ENCODE data around the gene THOC7. TPM values are rescaled to one million over a fixed set of nuclear protein-coding genes. Genes with fewer than 3 reads are reported as not detected.
A peak's percentile ranks its signal among the peaks of the same experiment; 100 is the strongest.

THOC7 gene
- total RNA-seq, 1 donor from 2014 or later: 48.3 TPM

DNA sequence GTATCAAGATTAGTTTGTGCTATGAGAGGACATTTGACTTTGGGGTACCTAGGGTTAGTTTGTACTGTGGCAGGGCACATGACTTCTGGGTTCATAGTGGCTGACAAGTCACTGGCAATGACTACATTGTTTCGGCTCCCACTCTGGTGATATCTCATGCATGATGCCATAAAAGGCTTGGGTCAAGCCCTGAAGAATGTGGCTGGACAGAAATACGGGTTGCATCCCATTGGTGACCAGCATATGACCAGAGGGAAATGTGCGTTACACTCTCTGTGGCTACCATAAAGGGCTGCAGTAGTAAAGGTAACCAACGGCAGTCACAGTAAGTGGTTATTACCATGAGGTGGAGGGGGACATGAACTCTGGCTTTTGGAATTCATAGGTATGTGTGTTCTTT is 18.4 kb downstream of the THOC7 start:
- no peak for DNase-seq (ENCODE audit: low spot score)

DNA sequence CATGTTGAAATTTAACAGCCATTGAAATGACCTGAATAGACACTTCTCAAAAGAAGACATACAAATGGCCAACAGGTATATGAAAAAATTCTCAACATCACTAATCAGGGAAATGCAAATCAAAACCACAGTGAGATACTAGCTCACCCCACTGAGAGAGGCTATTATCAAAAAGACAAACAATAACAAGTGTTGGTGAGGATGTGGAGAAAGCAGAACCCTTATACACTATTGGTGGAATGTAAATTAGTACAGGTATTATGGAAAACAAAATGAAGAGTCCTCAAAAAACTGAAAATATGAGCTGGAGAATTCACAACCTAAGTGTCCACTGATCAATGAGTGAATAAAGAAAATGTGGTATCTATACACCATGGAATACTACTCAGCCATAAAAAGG is 21.5 kb downstream of the THOC7 start:
- DNase-seq (ENCODE audit: low spot score): no peak

GRCh38 chr3:63841704-63842103 is 21.9 kb downstream of the THOC7 start:
- no peak for DNase-seq (ENCODE audit: low spot score)

- DNase-seq (ENCODE audit: low spot score): no peak
These were observed 31.2 kb downstream of the THOC7 start for GRCh38 chr3:63832395-63832794.

DNA sequence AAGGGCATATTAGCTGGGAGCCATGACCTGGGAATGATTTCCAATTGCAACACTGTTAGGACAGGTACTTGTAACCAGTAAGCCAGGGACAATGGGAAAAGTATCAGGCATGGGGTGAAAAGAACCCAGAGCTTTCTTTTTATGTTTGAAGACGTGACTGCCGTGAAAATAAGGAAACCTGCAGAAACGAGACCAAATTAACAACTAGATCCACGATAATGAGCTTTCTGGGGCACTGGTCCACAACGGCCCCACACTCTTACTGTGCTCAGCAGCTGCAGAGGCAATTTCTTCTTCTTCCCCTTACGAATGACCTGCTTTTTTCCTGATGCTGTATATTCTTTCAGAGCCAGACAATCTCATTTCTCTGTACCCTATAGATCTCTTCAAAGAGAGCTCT is 33.1 kb downstream of the THOC7 start:
- no peak for DNase-seq (ENCODE audit: low spot score)

- no peak for DNase-seq (ENCODE audit: low spot score)
These were observed 39.3 kb downstream of the THOC7 start for GRCh38 chr3:63824309-63824708.

DNA sequence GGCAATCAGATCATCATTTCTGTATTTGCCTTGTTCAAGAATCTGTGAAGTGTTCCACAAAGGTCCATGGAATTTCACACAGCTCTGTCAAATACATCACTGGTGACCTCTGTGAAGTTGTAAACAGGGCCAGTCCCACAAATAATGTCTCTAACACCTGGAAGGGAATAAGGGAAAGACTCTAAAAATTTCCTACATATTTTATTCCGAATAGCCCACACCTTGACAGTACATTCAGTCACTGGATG is 44.5 kb downstream of the THOC7 start, which contains the start of gene C3orf49:
Gene C3orf49, plus strand, starts transcription at position 149 of the 248 bp plus-strand sequence. CDS start 173 bp downstream, outside the sequence.
- DNase-seq (ENCODE audit: low spot score): no peak

DNA sequence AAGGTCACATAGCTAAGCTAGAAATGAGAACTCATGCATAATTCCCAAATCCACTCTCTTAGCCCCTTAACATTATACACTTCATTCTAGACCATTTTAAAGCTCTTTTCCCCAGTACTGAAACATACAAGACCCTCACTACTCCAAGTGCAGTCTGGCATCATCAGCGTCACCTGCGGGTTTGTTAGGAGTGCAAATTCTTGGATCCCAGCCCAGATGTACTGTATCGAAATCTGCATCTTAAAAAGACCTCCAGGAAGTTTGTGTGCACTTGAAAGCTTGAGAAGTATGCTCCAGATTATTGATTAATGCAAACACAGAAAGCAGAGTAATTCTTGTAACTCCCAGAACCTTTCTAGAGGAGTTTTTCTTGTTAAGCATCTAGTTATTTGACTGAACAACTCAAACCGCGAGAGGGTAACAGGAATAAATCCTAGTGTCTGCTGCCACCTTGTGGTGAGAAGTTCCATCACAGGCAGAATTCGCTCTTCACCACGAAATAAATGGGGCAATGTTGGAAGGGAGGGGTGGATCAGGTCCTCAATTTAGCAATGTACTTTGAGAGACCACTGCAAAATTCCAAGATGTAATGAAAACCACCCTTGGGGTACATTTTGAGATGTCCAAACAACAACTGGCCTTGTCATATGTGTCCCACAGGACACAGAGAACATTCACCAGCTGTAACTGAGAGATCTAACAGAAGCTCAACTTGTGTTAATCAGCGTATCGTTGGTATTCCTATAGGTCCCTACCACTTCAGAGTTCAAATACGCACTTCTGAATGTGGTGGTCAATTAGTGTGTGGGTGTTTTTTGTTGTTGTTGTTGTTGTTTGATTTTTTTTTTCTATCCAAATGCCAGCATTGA is 45.1 kb downstream of the THOC7 start:
- peak; percentile 62 for DNase-seq (ENCODE audit: low spot score)

GRCh38 chr3:63817225-63817624 is 46.4 kb downstream of the THOC7 start:
- no peak for DNase-seq (ENCODE audit: low spot score)

DNA sequence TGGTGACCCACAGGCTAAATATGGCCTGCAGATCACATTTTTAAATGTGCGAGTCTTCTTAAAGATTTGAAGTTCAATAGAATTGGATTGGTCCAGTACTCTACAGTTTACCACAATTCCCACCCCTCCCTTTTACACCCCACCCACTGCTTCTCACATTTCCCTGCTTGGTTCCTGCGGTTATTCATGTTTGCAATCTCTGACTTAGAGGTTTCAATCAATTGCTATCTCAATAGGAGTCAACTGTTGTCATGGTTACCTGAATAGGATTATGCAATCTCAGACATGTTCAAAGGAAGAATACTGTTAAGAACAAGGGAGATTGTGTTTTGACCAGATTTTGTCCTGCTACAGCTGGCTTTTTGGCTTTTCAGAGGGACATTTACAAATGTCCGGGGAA is 49.4 kb downstream of the THOC7 start:
- DNase-seq (ENCODE audit: low spot score): no peak

- no peak for DNase-seq (ENCODE audit: low spot score)
These were observed 54.0 kb downstream of the THOC7 start for GRCh38 chr3:63809607-63810006.

GRCh38 chr3:63808633-63809032 is 55.0 kb downstream of the THOC7 start:
- no peak for DNase-seq (ENCODE audit: low spot score)

GRCh38 chr3:63807961-63808565 is 55.5 kb downstream of the THOC7 start:
- DNase-seq (ENCODE audit: low spot score): no peak

DNA sequence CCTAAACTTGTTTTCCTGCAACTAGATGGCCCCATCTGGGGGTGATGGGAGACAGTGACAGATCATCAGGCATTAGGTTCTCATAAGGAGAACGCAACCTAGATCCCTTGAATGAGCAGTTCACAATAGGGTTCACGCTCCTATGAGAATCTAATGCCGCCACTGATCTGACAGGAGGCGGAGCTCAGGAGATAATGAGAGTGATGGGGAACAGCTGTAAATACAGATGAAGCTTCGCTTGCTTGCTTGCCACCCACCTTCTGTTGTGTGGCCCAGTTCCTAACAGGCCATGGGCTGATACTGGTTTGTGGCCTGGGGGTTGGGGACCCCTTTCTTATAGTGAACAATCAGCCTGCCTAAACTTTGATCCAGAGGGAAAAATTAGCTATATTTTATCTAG is 59.7 kb downstream of the THOC7 start:
- DNase-seq (ENCODE audit: low spot score): no peak

GRCh38 chr3:63800097-63800496 is 63.5 kb downstream of the THOC7 start:
- no peak for DNase-seq (ENCODE audit: low spot score)

GRCh38 chr3:63798949-63799348 is 64.7 kb downstream of the THOC7 start:
- DNase-seq (ENCODE audit: low spot score): no peak

- DNase-seq (ENCODE audit: low spot score): no peak
These were observed 65.1 kb downstream of the THOC7 start for GRCh38 chr3:63798544-63798943.

GRCh38 chr3:63795438-63795837 is 68.2 kb downstream of the THOC7 start:
- DNase-seq (ENCODE audit: low spot score): no peak

DNA sequence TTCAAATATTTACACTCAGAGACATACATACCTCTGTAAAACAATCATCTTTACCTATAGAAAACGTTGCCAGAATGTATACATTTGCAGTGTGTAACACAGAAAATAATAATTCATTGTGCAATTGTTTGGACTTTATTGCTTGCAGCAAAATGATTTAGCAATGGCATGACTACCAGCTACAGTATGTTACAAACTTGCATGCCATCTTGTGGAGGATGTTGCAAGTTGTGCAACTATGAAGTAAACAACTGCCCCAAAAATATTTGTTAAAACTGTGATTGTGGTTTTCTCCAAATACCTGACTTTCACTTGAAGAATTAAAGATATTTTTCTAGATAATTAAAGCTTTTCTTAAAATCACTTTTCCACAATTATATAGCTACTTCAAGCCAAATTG is 71.6 kb downstream of the THOC7 start:
- no peak for DNase-seq (ENCODE audit: low spot score)

Measured in mucosa of gallbladder (tissue), 1 donor.